Body of pancreas (tissue), 4 donors: ENCODE results near the gene PNMA1. TPM values are rescaled to one million over a fixed set of nuclear protein-coding genes. Genes with fewer than 3 reads are reported as not detected.
"Not testable (repeated sequence)": the region's sequence is repeated elsewhere in the genome, so short reads cannot be mapped to it uniquely, and the experiment has no call there.

Experiments
- ATAC-seq: fragments of 150-250 bp; one replicate; pipeline ENCODE4 v1.9.1; 2016
- DNase-seq, 4 donors: peaks; one replicate each; pipeline ENCODE4 v3.0.0-alpha.2; 2019
- H3K27ac ChIP-seq, 4 donors: fragments of 200-600 bp; sonication (generic); 1 replicate in 3 of 4; 2 replicates in 1 of 4; pipeline versions ENCODE4 v1.5.1 to v1.6.1; 2016 to 2019; ENCODE audit warnings: mild to moderate bottlenecking in 1 of 4, mixed read lengths in 1 of 4, moderate library complexity in 1 of 4
- H3K27me3 ChIP-seq, 2 donors: fragments of 200-600 bp; sonication (generic); one replicate each; pipeline ENCODE4 v1.6.0; 2016; ENCODE audit warnings: mild to moderate bottlenecking in 1 of 2
- H3K36me3 ChIP-seq, 2 donors: fragments of 200-600 bp; sonication (generic); replicated peaks in 1 of 2; 2 replicates each; pipeline ENCODE4 v1.5.1; 2016; ENCODE audit warnings: low read depth in 2 of 2; ENCODE audit not compliant: insufficient read depth in 1 of 2
- H3K4me1 ChIP-seq: fragments of 200-600 bp; sonication (generic); one replicate; pipeline ENCODE4 v1.6.0; 2016
- H3K4me3 ChIP-seq, 2 donors: fragments of 200-600 bp; sonication (generic); 1 replicate in 1 of 2; 2 replicates in 1 of 2; pipeline ENCODE4 v1.5.1; 2016 to 2019
- H3K9me3 ChIP-seq, 3 donors: fragments of 200-600 bp; sonication (generic); 1 replicate in 2 of 3; 2 replicates in 1 of 3; pipeline ENCODE4 v1.5.1; 2016
- CTCF ChIP-seq, 7 experiments: fragments of 450-650 bp in 4 of 7; fragments of 200-600 bp in 3 of 7; sonication (generic) in 3 of 7; IDR thresholded peaks; one replicate each; pipeline ENCODE4 v1.5.1; 2016 to 2019; ENCODE audit warnings: antibody characterized with exemption in 7 of 7
- POLR2A ChIP-seq, 3 donors: fragments of 450-650 bp; IDR thresholded peaks; one replicate each; pipeline ENCODE4 v1.6.1; 2016; ENCODE audit warnings: antibody characterized with exemption in 3 of 3, mild to moderate bottlenecking in 2 of 3
- WGBS, 2 donors: methylation state at CpG; one replicate each; pipeline ENCODE4 v1.1.5; 2017; 5-methylcytosine and 5-hydroxymethylcytosine counted together
- intact Hi-C: fragments of 100-400 bp; cut with DNase I; formaldehyde crosslinking; loops from one replicate; pipeline ENCODE4 v1.15.1; 2023
- total RNA-seq, 2 donors: library from RNA; depleted of rRNA; stranded (reverse); fragments of >200 nt; gene quantifications; one replicate each; pipeline ENCODE4 v1.1.0, GENCODE V29; 2016

Gene PNMA1
- total RNA-seq, 2 donors from 2014 or later = 5.7 to 6.9 TPM

GRCh38 chr14:73710737-73711136, 3.4 kb downstream of the PNMA1 start:
- Histone ChIP-seq H3K4me3 (no peak overlapping the region), H3K9me3 (no peaks in the 10 kb centered on the region), H3K27ac (no peak overlapping the region), H3K36me3 (no peaks in the 10 kb centered on the region), H3K4me1 (peaks cover 21% of the 10 kb centered on the region), H3K27me3 (no peaks in the 10 kb centered on the region)
- intact Hi-C loops = no loop called here
- TF ChIP-seq CTCF (IDR thresholded peaks at IDR 0.05) (no peak), POLR2A (IDR thresholded peaks at IDR 0.05) (no peak)
- no peak for ATAC-seq
- WGBS, 2 donors = 83 to 84% methylated on average over 5 of the region's 5 CpGs
- DNase-seq = no peak

GRCh38 chr14:73709904-73710469, 4.2 kb downstream of the PNMA1 start:
- ATAC-seq (no peak), DNase-seq (no peak)
- Histone ChIP-seq H3K4me1 (peaks cover 21% of the 10 kb centered on the region), H3K4me3 (no peak overlapping the region), H3K9me3 (no peaks in the 10 kb centered on the region), H3K27ac (no peak overlapping the region), H3K27me3 (no peaks in the 10 kb centered on the region), H3K36me3 (no peaks in the 10 kb centered on the region)
- WGBS, 2 donors = 91 to 97% methylated on average over 8 of the region's 8 CpGs
- intact Hi-C loops = no loop called here
- TF ChIP-seq CTCF (IDR thresholded peaks at IDR 0.05) (no peak), POLR2A (IDR thresholded peaks at IDR 0.05) (no peak)

- WGBS, 2 donors = 81 to 88% methylated on average over 4 of the region's 4 CpGs
- H3K36me3 ChIP-seq, H3K4me3 ChIP-seq, H3K4me1 ChIP-seq, DNase-seq, ATAC-seq, H3K27ac ChIP-seq, intact Hi-C loops, H3K27me3 ChIP-seq, H3K9me3 ChIP-seq: not testable (repeated sequence)
These were observed 6.1 kb downstream of the PNMA1 start for GRCh38 chr14:73708076-73708475.

GRCh38 chr14:73700325-73700724, 13.9 kb downstream of the PNMA1 start:
- TF ChIP-seq POLR2A (IDR thresholded peaks at IDR 0.05) = no peak
- no peak for TF ChIP-seq CTCF (IDR thresholded peaks at IDR 0.05)
- no peak for DNase-seq

GRCh38 chr14:73696466-73697400, 17.5 kb downstream of the PNMA1 start:
- Histone ChIP-seq H3K4me1 (no peaks in the 10 kb centered on the region), H3K4me3 (no peak overlapping the region), H3K36me3 (no peaks in the 10 kb centered on the region), H3K27me3 (no peaks in the 10 kb centered on the region), H3K9me3 (no peaks in the 10 kb centered on the region), H3K27ac (no peak overlapping the region)
- intact Hi-C loops = no loop called here
- WGBS, 2 donors = 69 to 89% methylated on average over 2 of the region's 2 CpGs
- DNase-seq (no peak), ATAC-seq (no peak)
- no peak for TF ChIP-seq CTCF (IDR thresholded peaks at IDR 0.05)
- no peak for TF ChIP-seq POLR2A (IDR thresholded peaks at IDR 0.05)

More at GRCh38 chr14:73700325-73700724, 13.9 kb downstream of the PNMA1 start:
- no peaks in the 10 kb centered on the region for H3K36me3 ChIP-seq
- H3K27me3 ChIP-seq = no peaks in the 10 kb centered on the region
- H3K4me3 ChIP-seq = no peak overlapping the region
- H3K9me3 ChIP-seq = no peaks in the 10 kb centered on the region
- no peak overlapping the region for H3K27ac ChIP-seq
- H3K4me1 ChIP-seq = no peaks in the 10 kb centered on the region
- ATAC-seq = no peak
- intact Hi-C loops = no loop called here
- WGBS, 2 donors = 92 to 95% methylated on average over 1 of the region's 1 CpG
